Transverse colon (tissue), 4 donors: ENCODE results near the gene RSBN1.
"Not testable (repeated sequence)": the region's sequence is repeated elsewhere in the genome, so short reads cannot be mapped to it uniquely, and the experiment has no call there.

Experiments used
- CTCF ChIP-seq, 5 experiments: fragments of 200-600 bp in 3 of 5; fragments of 450-650 bp in 2 of 5; sonication (generic) in 3 of 5; IDR thresholded peaks; 1 replicate in 2 of 5; 2 replicates in 3 of 5; pipeline ENCODE4 v1.5.1; 2016 to 2017; ENCODE audit warnings: antibody characterized with exemption in 5 of 5, inconsistent platforms in 3 of 5, mild to moderate bottlenecking in 2 of 5, moderate library complexity in 1 of 5
- POLR2AphosphoS5 ChIP-seq, 3 donors: sonication (generic); formaldehyde crosslinking; IDR thresholded peaks; one replicate each; pipeline ENCODE4 v1.6.1; 2016; ENCODE audit warnings: antibody characterized with exemption in 3 of 3

DNA sequence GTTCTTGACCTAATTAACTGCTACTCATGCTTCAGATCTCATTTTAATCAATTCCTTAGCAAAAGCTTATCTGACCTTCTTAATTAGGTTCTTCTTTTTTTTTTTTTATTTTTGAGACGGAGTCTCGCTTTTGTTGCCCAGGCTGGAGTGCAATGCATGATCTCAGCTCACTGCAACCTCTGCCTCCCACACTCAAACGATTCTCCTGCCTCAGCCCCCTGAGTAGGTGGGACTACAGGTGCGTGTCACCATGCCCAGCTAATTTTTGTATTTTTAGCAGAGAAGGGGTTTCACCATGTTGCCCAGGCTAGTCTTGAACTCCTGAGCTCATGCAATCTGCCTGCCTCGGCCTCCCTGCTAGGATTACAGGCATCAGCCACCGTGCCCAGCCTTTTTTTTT, 58.9 kb downstream of the RSBN1 start:
- not testable (repeated sequence) for TF ChIP-seq CTCF, POLR2AphosphoS5 (IDR thresholded peaks at IDR 0.05)
